HG02798 (cell line): Measurements from ENCODE around the gene METTL1.
"Not testable (repeated sequence)": the region's sequence is repeated elsewhere in the genome, so short reads cannot be mapped to it uniquely, and the experiment has no call there.

Source experiments
- ATAC-seq: cut with Tn5 transposase; IDR thresholded peaks from one replicate; pipeline ENCODE4 v1.9.1; 2021; ENCODE audit warnings: mild to moderate bottlenecking; ENCODE audit not compliant: unreplicated experiment, poor library complexity

Gene METTL1

DNA sequence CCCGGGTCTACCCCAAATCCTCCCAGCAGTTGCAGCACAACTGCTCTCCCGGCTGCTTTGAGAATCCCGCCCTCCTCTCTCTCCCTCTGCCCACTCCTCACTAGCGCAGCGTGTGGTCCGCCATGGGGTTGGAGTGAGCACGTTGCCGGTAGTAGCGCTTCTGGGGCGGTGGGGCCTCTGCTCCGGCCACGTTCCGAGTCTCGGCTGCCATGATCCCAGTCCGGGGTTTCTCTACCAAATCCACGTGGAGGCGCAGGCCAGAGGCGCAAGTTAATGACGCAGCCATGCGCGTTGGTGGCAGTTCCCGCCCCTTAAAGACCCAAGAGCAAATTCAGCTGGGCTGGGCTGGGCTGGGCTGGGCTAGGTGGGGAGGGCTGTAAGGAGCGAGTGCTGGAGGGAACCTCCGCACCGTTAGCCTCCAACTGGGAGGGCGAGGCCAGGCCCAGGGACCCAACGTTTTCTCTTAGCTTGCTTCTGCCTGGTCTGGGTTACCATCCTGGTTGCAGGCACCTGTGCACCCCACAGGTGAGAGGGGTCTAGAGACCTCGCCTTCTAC, at the start of gene METTL1:
Gene METTL1 (minus strand): TSS at position 233 of the 556 bp plus-strand sequence. CDS start 22 bp downstream, at position 211.
- peak; percentile 88 for ATAC-seq

DNA sequence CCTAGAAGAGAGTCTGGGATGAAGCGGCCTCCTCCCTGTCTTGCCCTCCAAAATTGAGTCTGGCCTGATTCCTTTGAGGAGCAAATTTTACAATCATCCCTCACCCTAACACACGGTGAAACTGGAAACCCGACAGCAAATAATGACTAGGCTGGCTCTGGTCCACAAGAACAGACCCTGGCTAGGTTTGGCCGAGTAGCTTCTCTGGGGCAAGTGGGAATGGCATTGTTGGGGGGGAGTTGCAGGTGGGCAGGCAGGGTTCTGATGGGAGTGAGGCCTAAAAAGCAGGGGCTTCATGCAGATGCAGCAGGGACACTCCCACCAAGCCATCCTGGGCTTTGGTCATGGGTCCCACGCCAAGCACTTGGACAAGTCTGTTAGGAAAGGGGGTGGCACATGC, 49.1 kb upstream of the METTL1 start:
- not testable (repeated sequence) for ATAC-seq

DNA sequence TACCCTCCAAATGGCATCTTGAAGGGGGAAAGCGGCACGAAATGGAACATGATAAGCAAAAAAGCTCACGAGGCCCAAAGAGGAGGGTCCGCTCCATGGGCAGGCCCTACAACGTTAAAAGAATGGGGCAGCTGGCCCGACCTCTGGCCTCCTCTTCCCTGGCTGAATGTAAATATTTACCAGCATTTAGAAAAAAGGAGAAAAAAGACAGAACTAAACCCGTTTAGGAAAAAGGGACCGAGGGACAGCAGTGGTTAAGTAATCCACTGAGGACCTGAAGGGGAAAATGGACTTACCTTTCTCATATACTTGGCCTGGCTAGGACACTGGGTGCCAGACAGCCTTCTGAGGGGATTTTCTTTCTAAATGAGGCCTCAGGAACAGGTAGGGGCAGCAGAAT, 48.2 kb upstream of the METTL1 start:
- not testable (repeated sequence) for ATAC-seq

DNA sequence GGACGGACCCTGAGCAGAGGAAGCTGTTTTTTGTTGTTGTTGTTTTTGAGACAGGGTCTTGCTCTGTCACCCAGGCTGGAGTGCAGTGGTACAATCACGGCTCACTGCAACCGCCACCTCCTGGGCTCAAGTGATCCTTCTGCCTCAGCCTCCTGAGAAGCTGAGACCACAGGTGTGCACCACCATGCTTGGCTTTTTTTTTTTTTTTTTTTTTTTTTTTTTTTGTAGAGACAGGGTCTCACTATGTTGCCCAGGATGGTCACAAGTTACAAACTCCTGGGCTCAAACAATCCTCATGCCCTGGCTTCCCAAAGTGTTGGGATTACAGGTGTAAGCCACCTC, 46.1 kb upstream of the METTL1 start:
- ATAC-seq = not testable (repeated sequence)

DNA sequence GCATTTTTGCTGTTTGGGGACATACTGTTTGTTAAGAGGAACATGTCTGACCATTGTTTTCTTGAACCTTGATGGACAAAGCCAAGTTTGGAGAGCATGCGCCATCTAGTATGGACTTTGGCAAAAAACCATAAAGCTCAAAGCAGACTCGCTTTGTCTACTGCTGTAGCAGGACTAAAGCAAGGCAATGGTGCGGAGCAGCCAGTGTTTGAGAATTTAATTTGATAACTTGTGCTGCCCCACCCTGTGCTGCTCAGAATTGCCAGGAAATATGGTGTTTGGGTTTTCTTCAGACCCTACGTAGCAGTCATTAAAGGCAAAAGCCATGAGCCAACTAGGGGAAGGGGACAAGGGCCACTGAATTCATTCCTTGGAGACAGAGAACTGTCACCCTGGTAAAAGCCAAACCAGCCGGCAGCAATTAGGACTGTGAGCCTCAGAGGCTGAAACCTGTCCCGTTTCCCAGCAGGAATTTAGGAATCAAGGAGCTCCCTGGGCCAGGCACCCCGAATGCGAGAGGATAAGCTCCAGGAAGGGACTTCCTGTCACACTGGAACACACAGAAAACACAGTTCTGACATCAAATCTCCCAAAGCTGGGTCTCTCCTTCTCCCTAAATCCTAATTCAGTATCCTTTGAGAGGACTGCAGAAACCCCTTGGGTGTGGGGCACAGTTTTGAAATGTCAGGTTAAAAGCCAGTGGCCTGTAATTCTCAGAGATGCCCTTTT, 45.5 kb upstream of the METTL1 start:
- no peak for ATAC-seq

DNA sequence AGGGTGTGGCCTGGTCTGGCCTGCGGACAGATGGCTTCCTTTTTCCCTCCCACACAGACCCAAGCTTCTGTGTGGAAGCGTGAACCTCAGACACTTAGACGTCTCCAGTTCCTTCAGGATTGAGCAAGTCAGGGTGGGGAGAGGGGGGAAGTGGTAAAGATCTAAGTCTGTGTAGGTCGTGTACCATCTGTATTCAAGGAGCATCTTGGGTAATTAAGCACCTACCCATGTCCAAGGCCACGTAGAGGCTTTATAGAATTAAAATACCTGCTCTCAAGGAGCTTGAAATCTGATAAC, 44.9 kb upstream of the METTL1 start:
- ATAC-seq = no peak

DNA sequence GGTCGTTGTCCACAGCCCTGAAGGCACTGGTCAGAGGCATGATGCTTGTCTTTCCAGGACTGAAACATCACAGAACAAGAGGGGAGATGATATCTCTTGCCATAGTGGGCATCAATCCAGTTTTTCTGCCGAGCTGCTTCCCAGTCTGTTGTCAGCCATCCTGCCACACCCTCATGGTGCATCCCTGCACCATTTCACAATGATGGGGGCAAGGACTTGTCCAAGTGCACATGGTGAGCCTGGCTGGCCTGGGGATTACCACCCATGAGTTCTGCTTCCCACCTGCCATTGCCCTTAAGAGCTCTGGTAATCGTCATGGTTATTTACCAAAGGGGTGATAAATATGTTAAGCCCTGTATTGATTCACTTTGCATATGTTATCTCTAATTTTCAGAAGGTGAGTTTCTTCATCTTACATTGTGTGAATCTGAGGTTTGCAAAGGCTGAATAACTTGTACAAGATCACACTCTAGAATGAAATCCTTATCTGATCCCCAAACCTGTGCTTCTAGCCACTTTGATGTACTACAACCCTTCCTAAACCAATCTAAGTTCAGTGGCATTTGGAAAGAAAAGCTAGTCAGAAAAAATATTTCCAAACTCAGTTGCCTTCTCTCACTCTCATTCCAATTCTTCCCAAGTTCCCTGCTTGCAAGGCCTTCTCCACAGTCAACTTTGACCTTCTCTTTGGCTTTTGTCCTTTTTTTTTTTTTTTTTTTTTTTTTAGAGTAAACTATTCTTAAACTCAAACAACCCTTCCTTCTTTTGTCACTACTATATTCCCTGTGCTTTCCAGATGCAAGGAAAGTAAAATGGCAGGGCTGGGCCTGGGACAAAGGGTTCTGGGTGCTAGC, 44.3 kb upstream of the METTL1 start:
- no peak for ATAC-seq

DNA sequence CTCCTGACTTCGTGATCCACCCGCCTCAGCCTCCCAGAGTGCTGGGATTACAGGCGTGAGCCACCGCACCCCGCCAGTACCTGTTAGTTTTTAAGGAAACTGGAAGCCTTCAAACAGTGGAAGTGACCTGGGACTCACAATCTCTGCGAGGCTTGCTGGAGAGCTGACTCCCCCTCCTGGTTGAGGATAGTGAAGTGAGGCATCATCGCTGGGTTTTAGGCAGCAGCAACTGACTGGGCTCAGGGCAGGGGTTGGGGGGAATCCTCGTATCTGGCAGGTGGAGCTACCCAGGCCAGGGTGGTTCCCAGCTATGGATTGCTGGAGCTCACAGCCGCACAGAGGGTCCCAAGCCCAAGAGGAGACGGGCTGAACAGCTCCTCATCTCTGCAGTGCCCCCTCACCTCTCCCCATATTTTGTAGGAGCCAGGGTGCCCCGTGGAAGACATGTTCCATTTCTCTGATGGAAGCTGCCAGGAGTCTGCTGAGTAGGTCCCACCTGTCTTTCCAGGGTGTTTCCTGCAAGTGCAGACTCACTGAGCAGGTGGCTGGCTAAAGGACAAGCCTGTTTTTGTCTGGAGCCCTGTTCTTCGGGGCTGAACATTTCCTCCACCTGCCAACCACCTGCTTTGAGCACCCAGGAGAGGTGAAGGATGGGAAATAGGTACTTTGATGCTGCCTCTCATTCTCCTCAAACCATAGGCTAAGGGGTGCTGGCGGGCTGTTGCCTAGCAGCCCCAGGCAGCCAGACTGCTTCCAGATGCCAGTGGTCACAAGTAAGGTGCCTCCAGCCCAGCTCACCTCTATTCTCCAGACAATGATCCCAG, 43.5 kb upstream of the METTL1 start:
- no peak for ATAC-seq

DNA sequence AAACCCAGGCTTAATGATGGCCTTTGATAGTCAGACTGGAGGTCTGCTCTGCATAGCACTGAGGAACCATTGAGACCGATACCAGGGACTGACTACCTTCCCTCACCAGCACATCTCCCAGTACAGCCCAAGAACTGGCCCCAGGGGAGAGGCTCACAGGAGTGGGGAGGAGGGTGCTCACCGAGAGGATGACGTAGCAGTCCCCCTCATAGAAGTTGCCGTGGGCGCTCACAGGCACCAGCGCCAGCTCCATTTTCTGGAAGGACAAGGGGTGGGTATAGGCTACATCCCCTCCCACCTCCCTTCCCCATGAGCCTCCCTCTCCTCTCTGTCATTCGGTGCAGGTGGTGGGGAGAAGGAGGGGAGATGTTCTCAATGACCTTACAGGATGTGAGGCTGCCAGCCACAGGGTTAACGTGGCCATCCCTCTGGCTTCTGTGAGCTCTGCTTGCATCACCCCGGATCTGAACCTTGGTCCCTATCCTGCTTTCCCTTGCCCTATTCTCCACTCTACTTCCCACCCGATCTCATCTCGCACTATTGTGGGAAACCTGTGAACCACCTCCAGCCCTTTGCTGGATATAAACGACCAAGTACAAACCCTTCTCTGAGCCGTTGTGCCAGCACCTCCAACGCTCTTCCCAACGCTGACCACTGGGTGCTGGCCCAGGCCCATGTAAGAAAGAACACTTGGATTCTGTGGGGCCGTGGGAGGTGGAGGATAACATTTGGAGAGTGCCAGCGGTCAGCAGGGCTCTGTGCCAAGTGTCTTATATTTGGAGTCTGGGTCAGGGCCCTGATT, 42.3 kb upstream of the METTL1 start:
- no peak for ATAC-seq

DNA sequence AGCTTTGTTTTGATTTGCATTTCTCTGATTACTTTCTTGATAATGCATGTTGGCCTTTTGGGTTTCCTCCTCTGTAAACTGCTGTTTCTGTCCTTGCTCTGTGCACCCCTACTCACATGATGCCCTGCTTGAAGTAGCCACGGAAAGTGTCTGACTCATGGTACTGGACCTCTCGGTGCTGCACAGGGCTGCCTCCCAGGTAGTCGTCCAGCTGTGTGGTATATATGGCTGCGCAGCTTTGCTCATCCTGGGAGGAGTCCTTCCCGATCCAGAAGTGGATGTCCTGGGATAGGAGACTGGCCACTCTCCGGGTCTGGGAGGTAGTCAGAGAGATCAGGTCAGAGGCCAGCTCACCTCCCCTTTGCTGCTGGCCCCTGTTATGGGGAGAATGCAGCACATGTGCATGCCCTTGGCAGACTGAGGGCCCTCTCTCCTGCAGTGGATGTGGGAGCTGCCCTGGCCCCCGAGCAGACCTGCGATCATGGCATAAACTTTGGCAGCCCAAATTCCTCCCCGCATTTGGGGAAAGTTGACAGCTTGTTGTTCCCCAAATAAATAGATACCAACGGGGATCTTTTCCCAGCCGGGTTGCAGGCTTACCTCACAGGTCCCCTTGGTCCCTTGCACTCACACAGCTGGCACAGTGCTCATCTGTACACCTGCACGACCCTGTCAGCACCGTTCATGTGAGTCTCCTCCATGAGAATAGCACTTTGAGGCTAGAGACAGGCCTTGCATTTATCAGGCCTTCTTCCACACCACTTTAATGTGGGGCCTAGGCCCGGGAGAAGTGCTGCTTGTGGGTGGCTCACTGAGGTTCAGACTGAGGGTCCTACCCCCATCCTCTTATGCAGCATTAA, 41.4 kb upstream of the METTL1 start:
- ATAC-seq = no peak

DNA sequence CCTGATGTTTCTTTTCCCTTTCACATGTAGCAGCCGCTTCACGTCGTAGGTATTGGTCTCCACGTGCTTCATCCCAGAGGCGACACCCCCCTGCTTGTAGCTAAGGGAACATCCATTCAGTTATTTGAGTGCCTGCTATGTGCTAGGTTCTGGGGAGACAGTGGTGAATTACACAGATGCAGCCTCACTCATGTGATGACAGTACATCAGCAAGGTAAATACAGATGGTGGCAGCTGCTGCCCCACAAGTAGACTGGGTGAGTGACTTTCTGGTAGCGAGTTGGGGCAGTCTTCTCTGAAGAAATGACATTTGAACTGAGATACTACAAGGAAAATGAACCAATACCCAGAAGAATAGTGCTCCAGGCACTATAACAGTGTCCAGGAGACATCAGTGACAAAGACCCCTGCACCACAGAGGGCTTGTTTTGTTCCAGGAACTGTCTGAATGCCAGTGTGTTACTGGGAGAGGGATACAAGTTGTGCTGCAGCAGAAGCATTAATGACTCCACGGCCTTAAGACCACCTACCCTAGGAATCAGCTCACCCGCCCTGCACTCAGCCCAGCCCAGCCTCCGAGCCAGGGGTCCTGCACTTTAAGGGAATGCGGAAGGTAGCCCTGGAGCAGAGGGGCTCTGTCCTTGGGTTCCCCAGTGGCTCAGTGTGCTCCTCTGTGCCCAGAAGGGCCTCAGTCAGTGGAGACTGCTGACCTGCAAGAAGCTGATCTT, 39.3 kb upstream of the METTL1 start:
- no peak for ATAC-seq

DNA sequence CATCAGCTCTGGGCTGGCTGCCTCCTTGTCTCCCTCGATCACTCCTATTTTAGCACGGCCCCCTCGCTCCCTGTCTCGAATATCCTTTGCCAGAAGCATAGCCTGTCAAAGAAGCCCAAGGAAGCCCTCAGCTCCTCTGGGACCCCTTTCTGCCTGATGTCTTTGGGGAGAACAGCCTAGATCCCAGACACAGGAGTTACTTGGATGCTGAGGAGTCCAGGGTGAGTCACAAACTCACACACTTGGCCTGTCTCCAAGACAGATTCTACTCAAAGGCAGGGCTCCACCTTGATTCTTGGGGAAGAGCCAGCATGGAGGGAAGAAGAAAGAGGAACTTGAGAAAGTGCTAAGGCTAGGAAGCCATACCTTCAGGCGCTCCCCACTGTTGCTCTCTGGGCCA, 38.5 kb upstream of the METTL1 start:
- no peak for ATAC-seq

DNA sequence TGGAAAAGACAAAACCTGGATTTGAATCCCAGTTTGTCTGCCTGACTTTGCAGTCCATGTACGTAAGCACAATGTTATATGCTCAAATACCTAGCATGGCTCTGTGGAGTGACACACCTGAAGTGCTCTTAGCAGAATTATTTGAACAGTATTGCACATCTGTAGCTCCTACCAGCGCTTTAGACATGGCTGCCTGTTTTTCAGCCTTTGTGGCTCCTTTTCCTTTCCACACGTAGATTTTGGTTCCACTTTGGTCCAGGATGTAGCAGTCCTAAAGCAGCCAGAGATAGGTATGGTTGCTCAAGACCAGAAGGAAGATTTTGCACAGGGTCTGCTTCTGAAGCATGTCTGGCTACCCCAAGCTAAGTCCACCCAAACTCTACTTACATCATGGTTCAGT, 37.5 kb upstream of the METTL1 start:
- ATAC-seq = no peak

DNA sequence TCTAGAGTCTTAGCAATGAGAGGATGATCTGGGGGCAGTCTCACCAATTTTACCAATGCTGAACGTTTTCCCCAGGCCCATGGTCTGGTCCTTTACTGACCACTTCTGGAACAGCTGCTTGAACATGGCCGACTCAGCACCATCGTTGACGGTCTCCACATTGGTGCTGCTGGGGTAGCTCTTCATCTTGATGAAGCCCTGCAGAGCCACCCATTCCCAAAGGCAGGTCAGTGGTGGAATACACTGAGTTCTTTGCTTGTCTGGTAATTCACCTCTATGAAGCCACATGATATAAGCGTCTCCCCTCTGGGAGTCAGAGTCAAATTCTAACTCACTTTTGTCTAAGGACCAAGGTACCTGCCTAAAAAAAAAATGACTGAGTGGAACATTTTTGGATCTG, 36.4 kb upstream of the METTL1 start:
- no peak for ATAC-seq

DNA sequence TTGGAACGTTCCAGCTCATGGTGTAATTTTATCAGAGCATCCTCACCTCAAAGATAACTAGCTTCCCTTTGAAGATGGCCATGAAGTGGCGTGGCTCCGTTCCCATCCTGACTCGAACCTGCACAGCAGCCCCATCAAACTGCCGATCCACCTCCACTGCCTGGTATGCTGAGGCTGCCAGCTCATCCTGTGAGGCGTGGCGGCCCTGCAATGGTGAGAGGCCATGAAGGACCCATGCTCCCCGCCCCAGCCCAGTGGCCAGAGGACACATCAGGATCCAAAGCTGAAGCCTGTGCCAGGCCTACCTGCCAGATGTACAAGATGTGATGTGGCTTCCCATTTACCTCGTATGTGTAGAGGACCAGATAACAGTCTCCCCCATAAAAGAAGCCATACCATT, 35.4 kb upstream of the METTL1 start:
- no peak for ATAC-seq

DNA sequence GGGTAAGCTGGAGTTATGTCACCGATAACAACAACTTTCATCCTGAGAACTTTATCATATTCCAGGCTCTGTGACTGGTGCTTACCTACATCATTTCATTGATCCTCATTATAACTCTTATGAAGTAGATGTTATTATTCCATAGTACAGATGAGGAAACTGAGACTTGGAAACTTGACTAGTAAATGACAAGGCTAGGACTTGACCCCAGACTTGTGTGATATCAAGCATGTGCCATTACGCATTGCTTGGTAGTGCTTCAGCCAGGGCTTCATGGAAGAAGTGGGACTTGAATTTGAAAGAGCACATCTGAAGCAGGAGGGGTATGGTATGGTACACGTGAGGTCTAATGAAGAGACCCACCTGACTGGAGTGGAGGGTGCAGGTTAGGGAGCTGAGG, 34.8 kb upstream of the METTL1 start:
- ATAC-seq = no peak

DNA sequence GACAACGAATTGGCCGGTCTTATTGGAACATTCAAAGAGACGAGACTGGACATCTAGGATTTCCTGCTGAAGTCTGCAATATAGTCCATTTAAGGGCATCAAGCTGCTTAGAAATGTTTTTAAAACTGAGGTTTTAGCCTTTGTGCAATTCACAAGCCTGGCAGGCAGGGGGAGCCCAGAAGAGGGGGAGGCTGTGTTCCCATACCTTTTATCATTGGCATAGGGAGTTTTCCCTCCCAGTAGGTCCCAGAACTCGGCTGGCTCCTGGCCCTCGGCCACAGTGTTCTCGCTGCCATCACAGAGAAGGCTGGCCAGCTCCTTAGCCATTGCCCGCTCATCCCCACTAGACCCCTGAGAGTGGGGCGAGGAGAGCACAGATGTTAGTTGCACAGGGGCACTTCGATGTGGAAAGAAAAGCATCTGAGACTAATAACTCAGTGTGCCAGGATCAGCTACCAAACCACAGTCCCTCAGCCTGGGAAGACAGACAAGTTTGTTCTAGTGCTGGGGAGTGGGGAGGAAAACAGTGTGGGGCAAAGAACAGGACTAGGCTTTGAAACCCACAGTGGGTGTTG, 31.5 kb upstream of the METTL1 start:
- no peak for ATAC-seq

DNA sequence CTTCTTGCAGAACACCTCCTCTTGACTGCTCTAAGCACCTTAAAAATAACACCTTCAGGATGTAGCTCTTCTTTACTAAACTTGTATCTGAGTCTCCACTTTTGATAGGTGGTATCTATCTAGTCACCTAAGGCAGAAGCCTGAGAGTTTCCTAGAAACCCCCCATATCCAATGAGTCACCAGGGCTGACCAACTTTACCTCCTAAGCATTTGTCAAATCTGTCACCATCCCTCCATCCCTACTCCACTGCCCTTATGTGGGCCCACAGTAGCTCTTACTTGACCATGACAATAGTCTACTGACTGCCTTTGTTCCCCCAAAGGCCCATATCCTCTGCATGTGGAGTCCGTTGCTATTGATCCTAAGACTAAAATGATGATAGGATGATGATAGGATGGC, 30.7 kb upstream of the METTL1 start:
- ATAC-seq = no peak
